ENCODE measurements around the gene TPSB2. TPM values are rescaled to one million over a fixed set of nuclear protein-coding genes. Genes with fewer than 3 reads are reported as not detected.
A peak's percentile ranks its signal among the peaks of the same experiment; 100 is the strongest.
"Not testable (repeated sequence)": the region's sequence is repeated elsewhere in the genome, so short reads cannot be mapped to it uniquely, and the experiment has no call there.

The TPSB2 gene
- total RNA-seq, 6 experiments from 2014 or later, result 0.24 to 1.6 (median 0.83) TPM; not detected in 2

- TF ChIP-seq POLR2A (IDR thresholded peaks at IDR 0.05), result no peak
- no peak for TF ChIP-seq CTCF (IDR thresholded peaks at IDR 0.05)
- intact Hi-C loops (cut with DNase I), result no loop called here
- H3K36me3 ChIP-seq, result no peaks in the 10 kb centered on the region
- WGBS (ENCODE audit: insufficient coverage, low coverage, low lambda C conversion rate, missing lambda C conversion rate), result 73% methylated on average over 5 of the region's 9 CpGs
- no peak overlapping the region for H3K27ac ChIP-seq
- no peaks in the 10 kb centered on the region for H3K4me1 ChIP-seq
- DNase-seq (no peak), ATAC-seq (peak in 1 of 4 donors; percentile 18)
- no peak overlapping the region for H3K4me3 ChIP-seq
- no peaks in the 10 kb centered on the region for H3K9me3 ChIP-seq
- no peaks in the 10 kb centered on the region for H3K27me3 ChIP-seq
Observed at GRCh38 chr16:1272453-1273198, 42.6 kb upstream of the TPSB2 start.

- 88% methylated on average over 4 of the region's 19 CpGs for WGBS (ENCODE audit: insufficient coverage, low coverage, low lambda C conversion rate, missing lambda C conversion rate)
- intact Hi-C loops (cut with DNase I); H3K4me1 ChIP-seq; H3K27me3 ChIP-seq; H3K27ac ChIP-seq; H3K36me3 ChIP-seq; H3K9me3 ChIP-seq; H3K4me3 ChIP-seq: not testable (repeated sequence)
- ATAC-seq (peak in 2 of 4 donors; percentile 27 to 31), DNase-seq (peak in 1 of 3 donors; percentile 57)
Observed at GRCh38 chr16:1271724-1272413, 41.9 kb upstream of the TPSB2 start.

- Histone ChIP-seq H3K4me1 (no peaks in the 10 kb centered on the region), H3K9me3 (no peaks in the 10 kb centered on the region), H3K36me3 (no peaks in the 10 kb centered on the region), H3K27me3 (no peaks in the 10 kb centered on the region), H3K27ac (no peak overlapping the region), H3K4me3 (no peak overlapping the region)
- DNase-seq (no peak), ATAC-seq (no peak)
- 84% methylated on average over 12 of the region's 12 CpGs for WGBS (ENCODE audit: insufficient coverage, low coverage, low lambda C conversion rate, missing lambda C conversion rate)
- TF ChIP-seq POLR2A (IDR thresholded peaks at IDR 0.05) (no peak), CTCF (IDR thresholded peaks at IDR 0.05) (no peak)
- intact Hi-C loops (cut with DNase I), result no loop called here
Observed at GRCh38 chr16:1271380-1271723, 41.4 kb upstream of the TPSB2 start.

GRCh38 chr16:1269418-1269817, 39.4 kb upstream of the TPSB2 start:
- H3K9me3 ChIP-seq; H3K36me3 ChIP-seq; ATAC-seq; intact Hi-C loops (cut with DNase I); H3K27ac ChIP-seq; DNase-seq; H3K4me1 ChIP-seq; H3K4me3 ChIP-seq; H3K27me3 ChIP-seq: not testable (repeated sequence)
- no CpG with 5 or more reads among the region's 7 CpGs for WGBS (ENCODE audit: insufficient coverage, low coverage, low lambda C conversion rate, missing lambda C conversion rate)

- Histone ChIP-seq H3K4me1 (no peaks in the 10 kb centered on the region), H3K36me3 (no peaks in the 10 kb centered on the region), H3K27ac (no peak overlapping the region), H3K27me3 (peaks cover 0 to 5% of the 10 kb centered on the region in 2 donors), H3K9me3 (no peaks in the 10 kb centered on the region), H3K4me3 (no peak overlapping the region)
- intact Hi-C loops (cut with DNase I), result no loop called here
- no peak for DNase-seq
- no peak for ATAC-seq
- TF ChIP-seq CTCF (IDR thresholded peaks at IDR 0.05), result no peak
- 61% methylated on average over 3 of the region's 19 CpGs for WGBS (ENCODE audit: insufficient coverage, low coverage, low lambda C conversion rate, missing lambda C conversion rate)
Observed at GRCh38 chr16:1265826-1266225, 35.8 kb upstream of the TPSB2 start.

Data from right lobe of liver (tissue), 6 donors.